Middle frontal gyrus (tissue), 1 donor: ENCODE data around the gene SYT17.

ENCODE experiments used
- DNase-seq: peaks from one replicate; pipeline ENCODE4 v3.0.0-alpha.2; 2015; ENCODE audit warnings: low spot score; ENCODE audit errors: extremely low spot score

SYT17 gene

GRCh38 chr16:19254611-19255010, 86.6 kb downstream of the SYT17 start:
- DNase-seq, result no peak

DNA sequence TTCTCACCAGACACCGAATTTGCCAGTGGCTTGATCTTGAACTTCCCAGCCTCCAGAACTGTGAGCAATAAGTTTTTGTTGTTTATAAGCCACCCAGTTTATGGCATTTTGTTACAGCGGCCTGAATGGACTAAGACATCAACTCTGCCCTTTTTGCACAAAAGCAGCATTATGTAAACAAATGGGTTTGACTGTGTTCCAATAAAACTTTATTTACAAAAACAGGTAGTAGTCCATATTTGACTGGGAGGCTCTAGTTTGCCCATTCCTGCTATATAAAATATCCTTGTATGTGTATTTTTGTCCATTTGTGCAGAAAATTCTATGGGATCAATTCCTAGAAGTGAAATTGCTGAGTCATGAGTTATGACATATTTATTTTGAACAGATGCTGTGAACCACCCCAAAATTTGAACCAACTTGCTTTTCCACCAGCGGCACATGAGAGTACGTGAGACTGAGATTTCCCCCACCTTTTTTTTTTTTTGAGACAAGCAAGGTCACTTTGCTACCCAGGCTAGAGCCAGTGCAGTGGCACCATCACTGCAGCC, 96.2 kb downstream of the SYT17 start:
- DNase-seq, result no peak

DNA sequence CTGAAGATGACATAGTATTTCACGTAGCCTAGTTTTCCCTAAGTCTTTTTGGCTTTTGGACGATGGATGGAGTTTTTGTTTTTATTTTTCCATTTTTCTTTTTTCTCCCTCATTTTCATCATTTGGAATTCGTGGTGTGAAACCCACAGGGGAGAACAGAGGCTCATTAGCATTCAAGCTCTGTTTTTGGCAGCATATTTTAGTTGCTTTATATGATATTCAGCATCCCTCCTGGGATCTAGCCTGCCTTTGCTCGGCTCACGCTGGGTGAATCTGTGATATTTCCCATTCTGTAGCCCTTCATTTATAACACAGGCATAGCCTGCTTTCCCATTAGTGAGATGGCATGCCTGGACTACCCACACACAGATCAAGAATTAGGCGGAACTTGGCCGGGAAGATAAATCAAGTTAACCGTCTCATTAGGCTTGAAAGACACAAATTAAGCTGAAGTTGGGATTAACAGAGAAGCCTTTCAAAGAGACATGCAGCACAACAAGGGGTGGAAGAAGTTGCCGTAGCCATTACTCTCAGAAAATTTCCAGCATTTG, 97.4 kb downstream of the SYT17 start:
- no peak for DNase-seq

GRCh38 chr16:19266774-19267173, 98.7 kb downstream of the SYT17 start:
- DNase-seq, result no peak

GRCh38 chr16:19269098-19269497, 101.1 kb downstream of the SYT17 start:
- no peak for DNase-seq

- DNase-seq, result no peak
Observed at GRCh38 chr16:19274165-19274797, 106.2 kb downstream of the SYT17 start.

GRCh38 chr16:19278403-19278802, 110.4 kb downstream of the SYT17 start:
- DNase-seq, result no peak

- no peak for DNase-seq
Observed at GRCh38 chr16:19281246-19281645, 113.2 kb downstream of the SYT17 start.

- no peak for DNase-seq
Observed at GRCh38 chr16:19282101-19282500, 114.1 kb downstream of the SYT17 start.

GRCh38 chr16:19283637-19284036, 115.6 kb downstream of the SYT17 start:
- DNase-seq, result no peak

- DNase-seq, result peak; percentile 78
Observed at GRCh38 chr16:19284207-19284606, 116.2 kb downstream of the SYT17 start.

- no peak for DNase-seq
Observed at GRCh38 chr16:19285431-19285830, 117.4 kb downstream of the SYT17 start, which contains the start of gene CLEC19A. Gene CLEC19A, plus strand, starts transcription at chr16:19285731. Its CDS starts 121 bp downstream, at chr16:19285852.

DNA sequence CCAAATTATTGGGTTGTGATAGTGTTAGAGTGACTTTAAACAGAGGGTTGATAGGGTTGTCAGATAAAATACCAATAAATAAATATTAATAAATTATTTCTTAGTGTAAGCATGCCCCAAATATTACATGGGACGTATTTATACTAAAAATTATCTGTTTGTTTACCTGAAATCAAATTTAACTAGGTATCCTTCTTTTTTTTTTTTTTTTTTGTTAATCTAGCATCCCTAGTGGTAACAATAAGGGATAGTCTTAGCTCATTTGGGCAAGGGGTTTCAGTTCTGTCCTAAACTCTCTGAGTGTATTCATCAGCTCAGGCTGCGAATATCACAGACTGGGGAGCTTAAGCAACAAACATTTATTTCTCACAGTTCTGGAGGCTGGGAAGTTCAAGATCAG, 118.8 kb downstream of the SYT17 start:
- no peak for DNase-seq

DNA sequence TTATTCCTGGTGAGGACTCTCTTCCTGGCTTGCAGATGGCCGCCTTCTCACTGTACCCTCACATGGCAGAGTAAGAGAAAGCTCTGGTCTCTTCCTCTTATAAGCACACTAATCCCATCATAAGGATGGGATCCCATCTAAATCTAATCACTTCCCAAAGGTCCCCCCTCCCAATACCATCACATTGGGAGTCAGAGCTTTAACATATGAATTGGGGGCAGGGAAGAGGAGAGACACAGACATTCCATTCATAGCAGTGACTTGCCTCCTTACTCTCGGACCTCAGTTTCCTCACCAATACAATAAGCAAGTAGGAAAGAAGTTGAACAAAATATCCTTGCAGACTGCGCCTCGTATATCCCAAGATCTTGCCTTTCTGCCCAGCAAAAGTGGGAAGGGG, 119.2 kb downstream of the SYT17 start:
- DNase-seq, result no peak

DNA sequence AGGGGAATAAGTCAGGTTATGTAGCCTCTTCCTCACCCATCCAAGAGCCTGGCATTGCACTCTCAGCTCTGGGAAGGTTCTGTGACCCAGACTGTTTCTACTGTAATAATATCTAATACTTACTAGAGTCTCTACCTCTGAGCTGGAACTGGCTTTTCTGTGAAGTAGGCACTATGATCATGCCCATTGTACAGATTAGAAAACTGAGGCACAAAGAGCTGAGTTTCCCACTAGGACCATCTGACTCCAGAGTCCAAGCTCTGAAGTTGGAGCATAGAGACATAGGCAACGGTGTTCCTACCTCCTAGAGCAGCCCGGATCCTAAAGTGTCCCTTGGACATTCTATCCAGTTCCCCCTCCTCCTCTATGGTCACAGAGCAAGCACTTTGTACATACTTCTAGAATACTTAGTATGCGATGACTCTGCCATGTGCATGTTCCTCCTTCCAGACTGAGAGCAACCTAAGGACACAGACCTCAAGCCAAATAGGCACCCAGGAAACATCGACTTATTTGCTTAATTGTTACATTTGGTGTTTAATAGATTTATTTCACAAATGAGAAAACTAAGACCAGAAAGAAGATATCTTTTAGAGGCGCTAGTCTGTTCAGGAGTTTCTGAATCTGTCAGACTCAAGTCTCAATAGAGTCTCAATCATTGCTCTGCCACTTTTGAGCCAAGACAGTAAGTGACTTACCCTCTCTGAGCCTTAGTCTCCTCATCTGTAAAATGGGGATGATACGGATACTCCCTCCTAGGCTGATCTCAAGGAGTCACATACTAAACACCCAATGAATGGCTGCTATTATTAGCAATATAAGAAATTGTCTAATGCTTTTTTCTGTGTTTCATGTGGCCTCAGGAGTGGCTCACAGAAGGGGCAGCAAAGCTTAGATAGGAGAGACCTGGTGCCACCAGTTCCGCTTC, 121.1 kb downstream of the SYT17 start:
- DNase-seq, result no peak

DNA sequence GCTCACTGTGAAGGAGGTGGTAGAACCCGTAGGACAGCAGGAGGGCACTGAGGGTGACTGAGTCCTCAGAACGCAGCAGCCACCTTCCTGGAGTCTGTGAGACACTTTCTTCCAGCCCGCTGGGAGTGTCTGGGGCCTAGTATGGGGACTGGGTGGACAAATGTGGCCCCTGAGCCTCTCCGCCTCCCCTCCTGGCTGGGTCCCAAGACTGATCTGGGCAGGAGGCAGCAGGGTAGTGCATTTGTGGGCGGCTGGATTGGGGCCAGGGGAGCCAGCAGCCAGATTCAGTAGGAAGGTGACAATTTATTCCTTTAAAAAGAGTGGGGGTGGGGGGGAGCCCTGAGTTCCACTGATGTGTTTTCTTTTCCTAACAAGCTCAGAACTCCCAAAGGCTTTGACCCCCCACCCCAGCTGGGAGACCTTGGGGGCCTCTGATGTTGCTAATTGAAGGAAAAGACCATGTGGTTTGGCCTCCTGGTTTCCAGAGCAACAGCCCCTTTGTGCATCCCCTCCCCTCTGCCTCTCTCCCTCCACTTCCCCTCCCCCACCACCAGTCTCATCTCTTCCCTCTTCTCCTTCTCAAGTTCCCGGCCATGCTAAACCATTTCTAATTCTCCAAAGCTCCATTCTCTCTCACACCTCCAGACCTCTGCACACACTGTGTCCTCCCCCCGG, 121.9 kb downstream of the SYT17 start:
- no peak for DNase-seq

GRCh38 chr16:19290860-19291259, 122.8 kb downstream of the SYT17 start:
- no peak for DNase-seq

DNA sequence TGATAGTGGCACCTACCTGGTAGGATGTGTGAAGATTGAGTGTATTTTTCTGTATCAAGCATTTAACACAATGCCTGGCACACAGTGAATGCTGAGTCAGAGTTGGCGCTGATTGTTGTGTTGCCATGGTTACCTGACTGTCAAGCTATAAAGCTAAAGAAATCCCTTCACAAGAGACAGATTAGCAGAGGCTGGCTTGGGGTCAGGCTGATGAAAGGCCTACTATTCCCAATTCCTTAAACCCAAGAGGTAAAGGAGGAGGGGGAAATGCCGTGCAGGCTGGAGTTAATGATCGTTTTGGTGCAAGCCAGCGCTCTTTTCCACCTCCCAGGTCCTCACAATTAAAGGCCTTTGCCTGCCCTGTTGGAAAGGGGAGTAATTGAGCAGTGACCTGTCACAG, 123.4 kb downstream of the SYT17 start:
- peak; percentile 38 for DNase-seq

DNA sequence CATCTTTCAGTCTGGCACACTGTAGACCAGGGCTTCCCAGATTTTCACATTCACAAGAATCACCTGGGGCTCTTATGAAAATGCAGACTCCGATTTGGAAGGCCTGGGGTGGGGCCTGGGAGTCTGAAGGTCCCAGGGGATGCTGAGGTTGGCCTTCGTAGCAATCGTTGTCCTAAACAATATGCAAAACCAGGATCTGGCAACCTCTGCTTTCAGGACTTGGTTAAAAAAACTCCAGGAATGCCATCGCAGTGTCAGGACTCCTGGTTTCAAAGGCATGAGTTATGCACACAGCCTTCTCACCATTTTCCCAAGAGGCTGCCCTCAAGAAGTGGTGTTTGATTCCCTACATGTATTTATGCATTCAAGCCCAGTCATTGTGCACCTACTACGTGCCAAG, 124.1 kb downstream of the SYT17 start:
- DNase-seq, result no peak

DNA sequence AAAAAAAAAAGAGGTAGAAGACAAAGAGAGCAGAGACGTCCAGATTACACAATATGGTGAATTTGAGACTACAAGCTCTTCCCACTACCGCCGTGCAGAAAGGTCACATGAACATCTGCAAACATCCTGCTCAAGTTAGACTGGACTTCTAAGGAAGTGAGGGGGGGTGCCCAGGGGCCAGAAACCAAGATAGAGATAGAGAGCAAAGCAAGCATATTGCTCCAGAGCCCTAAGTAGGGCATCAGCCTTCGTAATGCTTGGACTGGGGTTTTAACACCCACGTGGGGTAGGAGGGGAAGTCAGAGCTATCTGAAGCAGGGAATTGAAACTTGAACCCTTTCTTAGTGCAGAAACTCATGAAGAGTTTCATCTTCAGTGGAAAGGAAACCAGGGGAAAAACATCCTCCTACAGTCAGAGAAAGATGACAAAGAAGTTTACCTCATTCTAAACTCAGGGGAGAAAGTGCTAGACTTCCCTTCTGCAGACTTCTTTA, 126.2 kb downstream of the SYT17 start:
- DNase-seq, result no peak

DNA sequence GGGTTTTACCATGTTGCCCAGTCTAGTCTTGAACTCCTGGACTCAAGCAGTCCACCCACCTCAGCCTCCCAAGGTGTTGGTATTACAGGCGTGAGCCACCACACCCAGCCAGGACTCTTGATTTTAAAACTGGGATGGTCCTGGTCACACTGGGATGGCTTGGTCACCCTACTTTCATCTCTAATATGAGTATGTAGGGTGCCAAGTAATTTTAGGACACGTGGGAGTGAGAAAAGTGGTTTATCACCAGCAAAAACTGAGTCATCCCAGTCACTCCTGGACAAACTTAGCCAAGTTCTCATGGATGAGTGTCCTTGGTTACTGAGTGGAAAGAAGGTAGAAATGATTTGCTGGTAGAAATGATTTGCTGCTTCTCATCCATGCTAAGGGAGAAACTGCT, 127.4 kb downstream of the SYT17 start:
- DNase-seq, result no peak
